HG02970 (cell line): Measurements from ENCODE around the gene C2CD3.
"Not testable (repeated sequence)": the region's sequence is repeated elsewhere in the genome, so short reads cannot be mapped to it uniquely, and the experiment has no call there.

Experiments used
- ATAC-seq: cut with Tn5 transposase; IDR thresholded peaks from one replicate; pipeline ENCODE4 v1.9.1; 2021; ENCODE audit warnings: mild to moderate bottlenecking, moderate library complexity, moderate number of reproducible peaks; ENCODE audit not compliant: unreplicated experiment, low FRiP score

C2CD3 gene

GRCh38 chr11:73988227-73988626 lies 182.6 kb downstream of the C2CD3 start:
- ATAC-seq, result no peak

- not testable (repeated sequence) for ATAC-seq
Observed at GRCh38 chr11:73985661-73986060, 185.1 kb downstream of the C2CD3 start.

- ATAC-seq, result no peak
Observed at GRCh38 chr11:73983741-73984538, 186.9 kb downstream of the C2CD3 start.

- peak; percentile 57 for ATAC-seq
Observed at GRCh38 chr11:73982990-73983740, 187.6 kb downstream of the C2CD3 start.

GRCh38 chr11:73982595-73982989 lies 188.2 kb downstream of the C2CD3 start, which contains the start of gene UCP2:
Gene UCP2, minus strand, starts transcription at chr11:73982843. Its CDS starts 4,465 bp downstream, at chr11:73978378.
- ATAC-seq, result peak; percentile 57

- no peak for ATAC-seq
Observed at GRCh38 chr11:73981051-73981805, 189.6 kb downstream of the C2CD3 start.

- ATAC-seq, result no peak
Observed at GRCh38 chr11:73980001-73980961, 190.5 kb downstream of the C2CD3 start.

- ATAC-seq, result no peak
Observed at GRCh38 chr11:73978576-73979086, 192.2 kb downstream of the C2CD3 start.

- ATAC-seq, result no peak
Observed at GRCh38 chr11:73977856-73978519, 192.8 kb downstream of the C2CD3 start.

- no peak for ATAC-seq
Observed at GRCh38 chr11:73976451-73977151, 194.2 kb downstream of the C2CD3 start.

- ATAC-seq, result no peak
Observed at GRCh38 chr11:73975479-73975757, 195.4 kb downstream of the C2CD3 start.

GRCh38 chr11:73974604-73975478 lies 196.0 kb downstream of the C2CD3 start:
- no peak for ATAC-seq

- no peak for ATAC-seq
Observed at GRCh38 chr11:73972620-73973449, 198.0 kb downstream of the C2CD3 start.

GRCh38 chr11:73972187-73972586 lies 198.6 kb downstream of the C2CD3 start:
- no peak for ATAC-seq

GRCh38 chr11:73971175-73971719 lies 199.6 kb downstream of the C2CD3 start:
- no peak for ATAC-seq

GRCh38 chr11:73969991-73970800 lies 200.6 kb downstream of the C2CD3 start:
- ATAC-seq, result no peak
